HG03460 (cell line): Measurements from ENCODE around the gene THG1L.
A peak's percentile ranks its signal among the peaks of the same experiment; 100 is the strongest.
"Not testable (repeated sequence)": the region's sequence is repeated elsewhere in the genome, so short reads cannot be mapped to it uniquely, and the experiment has no call there.

Experiments
- ATAC-seq: cut with Tn5 transposase; IDR thresholded peaks from one replicate; pipeline ENCODE4 v1.9.1; 2021; ENCODE audit not compliant: unreplicated experiment

The THG1L gene

DNA sequence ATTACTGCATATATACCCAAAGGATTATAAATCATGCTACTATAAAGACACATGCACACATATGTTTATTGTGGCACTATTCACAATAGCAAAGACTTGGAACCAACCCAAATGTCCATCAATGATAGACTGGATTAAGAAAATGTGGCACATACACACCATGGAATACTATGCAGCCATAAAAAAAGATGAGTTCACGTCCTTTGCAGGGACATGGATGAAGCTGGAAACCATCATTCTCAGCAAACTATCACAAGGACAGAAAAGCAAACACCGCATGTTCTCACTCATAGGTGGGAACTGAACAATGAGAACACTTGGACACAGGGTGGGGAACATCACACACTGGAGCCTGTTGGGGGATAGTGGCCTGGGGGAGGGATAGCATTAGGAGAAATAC lies 4.6 kb upstream of the THG1L start:
- not testable (repeated sequence) for ATAC-seq

DNA sequence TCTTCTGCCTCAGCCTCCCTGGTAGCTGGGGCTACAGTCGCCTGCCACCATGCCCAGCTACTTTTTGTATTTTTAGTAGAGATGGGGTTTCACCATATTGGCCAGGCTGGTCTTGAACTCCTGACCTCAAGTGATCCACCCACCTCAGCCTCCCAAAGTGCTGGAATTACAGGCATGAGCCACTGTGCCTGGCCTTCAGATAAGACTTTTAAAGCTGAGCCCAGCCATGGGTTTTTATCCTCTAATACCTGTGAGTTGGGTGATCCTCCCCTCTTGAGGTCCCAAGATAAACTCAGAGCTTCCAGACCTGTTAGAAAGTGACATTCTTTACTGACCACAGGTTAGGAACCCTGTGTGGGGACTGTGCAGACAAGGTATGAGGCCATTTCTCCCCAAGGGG lies 3.4 kb upstream of the THG1L start:
- not testable (repeated sequence) for ATAC-seq

DNA sequence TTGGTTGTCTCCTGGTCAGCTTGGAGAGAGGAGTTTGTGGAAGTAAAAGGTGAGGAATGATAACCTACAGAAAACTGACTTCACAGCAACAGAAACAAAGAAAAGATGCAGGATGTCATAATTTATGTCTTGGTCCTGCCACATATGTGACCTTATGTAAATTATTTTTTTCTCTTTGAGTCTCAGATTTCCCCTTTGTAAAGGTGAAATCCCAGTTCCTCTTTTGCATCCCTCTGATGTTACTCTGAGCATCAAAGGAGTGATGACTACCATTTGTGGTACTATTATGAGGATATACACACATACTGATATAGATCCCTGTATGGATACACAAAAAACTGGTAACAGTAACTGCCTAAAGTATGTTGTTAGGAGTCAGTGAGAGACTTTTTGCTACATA lies 1.4 kb upstream of the THG1L start:
- ATAC-seq = peak; percentile 57

DNA sequence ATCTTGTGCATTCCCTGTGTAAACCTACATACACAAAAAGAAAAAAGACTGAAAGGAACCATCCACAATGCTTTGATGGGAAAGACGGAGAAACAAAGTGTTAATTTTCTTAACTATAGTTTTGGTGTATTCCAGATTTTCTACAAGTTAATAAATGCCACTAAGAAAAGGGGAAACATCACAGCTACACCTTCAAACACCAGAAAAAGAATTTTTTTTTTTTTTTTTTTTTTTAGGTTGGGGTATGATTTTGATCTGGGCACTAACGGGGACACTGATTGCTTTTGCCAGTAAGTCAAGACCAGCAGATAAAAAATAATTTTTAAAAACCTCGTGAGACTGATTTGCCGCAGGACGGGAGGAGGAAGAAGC lies 334 bp upstream of the THG1L start:
- ATAC-seq = no peak

DNA sequence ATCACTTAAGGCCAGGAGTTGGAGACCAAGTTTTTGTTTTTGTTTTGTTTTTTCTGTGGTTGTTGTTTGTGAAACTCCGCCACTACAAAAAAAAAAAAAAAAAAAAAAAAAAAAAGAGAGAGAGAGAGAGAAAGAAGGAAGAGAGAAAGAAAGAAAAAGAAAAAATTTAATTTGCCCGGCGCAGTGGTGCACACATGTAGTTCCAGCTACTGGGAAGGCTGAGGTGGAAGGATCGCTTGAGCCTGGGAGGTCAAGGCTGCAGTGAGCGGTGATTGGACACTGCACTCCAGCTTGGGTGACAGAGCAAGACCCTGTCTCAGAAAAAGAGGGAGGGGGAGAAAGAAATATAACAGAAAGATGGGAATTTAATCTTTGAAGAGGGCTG lies 902 bp downstream of the THG1L start:
- ATAC-seq = no peak

DNA sequence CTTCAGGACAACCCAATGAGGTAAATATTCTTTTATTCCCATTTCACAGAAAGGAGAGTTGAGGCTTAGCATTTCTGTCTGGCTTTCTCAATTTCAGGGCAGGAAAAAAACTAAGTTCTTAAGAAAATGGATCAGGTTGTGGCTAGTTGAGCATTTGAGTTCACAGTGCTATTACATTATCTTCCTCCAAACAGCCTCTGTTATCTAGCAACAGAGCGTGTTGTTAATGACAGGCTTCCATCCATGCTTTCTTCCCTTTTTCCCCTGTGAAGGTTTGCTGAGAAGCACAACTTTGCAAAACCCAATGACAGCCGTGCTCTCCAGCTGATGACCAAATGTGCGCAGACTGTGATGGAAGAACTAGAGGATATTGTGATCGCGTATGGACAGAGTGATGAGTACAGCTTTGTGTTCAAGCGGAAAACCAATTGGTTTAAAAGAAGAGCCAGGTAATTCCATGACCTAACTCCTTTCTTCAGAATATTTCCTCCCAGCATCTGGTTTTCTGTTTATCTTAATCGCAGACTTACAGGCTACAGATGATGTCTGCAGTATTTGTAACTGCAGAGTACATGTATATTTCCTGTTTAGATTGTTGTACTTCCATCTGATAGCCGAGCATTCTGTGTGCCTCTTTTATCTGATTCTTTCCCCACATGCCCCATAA lies 1.5 kb downstream of the THG1L start:
- no peak for ATAC-seq

DNA sequence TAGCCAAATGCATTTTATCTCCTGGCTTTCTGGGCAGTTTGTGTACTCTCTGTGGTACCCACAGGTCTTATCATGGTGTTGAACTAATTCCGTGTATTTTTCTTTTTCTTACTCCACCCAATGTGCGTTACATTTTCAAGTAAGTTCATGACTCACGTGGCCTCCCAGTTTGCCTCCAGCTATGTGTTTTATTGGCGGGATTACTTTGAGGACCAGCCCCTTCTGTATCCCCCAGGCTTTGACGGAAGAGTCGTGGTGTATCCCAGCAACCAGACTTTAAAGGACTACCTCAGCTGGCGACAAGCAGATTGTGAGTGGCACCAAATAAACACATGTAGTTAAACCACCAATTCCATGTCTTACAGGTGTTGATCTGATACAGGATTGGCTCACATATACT lies 3.2 kb downstream of the THG1L start:
- ATAC-seq = no peak

DNA sequence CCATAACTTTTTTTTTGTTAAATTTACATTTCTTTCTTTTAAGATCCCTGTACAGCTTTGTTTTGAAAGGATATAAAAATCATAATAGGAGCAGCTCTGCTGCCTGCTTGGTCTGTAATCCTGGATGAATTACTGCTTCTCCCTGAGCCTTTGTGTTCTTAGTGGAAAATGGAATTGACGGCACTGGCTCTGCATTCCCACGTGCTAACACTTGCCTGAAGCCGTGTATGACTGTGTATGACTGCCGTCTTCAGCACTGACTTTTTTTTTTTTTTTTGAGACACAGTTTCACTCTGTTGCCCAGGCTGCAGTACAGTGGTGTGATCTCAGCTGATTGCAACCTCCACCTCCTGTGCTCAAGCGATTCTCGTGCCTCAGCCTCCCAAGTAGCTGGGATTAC lies 4.8 kb downstream of the THG1L start:
- ATAC-seq = no peak

DNA sequence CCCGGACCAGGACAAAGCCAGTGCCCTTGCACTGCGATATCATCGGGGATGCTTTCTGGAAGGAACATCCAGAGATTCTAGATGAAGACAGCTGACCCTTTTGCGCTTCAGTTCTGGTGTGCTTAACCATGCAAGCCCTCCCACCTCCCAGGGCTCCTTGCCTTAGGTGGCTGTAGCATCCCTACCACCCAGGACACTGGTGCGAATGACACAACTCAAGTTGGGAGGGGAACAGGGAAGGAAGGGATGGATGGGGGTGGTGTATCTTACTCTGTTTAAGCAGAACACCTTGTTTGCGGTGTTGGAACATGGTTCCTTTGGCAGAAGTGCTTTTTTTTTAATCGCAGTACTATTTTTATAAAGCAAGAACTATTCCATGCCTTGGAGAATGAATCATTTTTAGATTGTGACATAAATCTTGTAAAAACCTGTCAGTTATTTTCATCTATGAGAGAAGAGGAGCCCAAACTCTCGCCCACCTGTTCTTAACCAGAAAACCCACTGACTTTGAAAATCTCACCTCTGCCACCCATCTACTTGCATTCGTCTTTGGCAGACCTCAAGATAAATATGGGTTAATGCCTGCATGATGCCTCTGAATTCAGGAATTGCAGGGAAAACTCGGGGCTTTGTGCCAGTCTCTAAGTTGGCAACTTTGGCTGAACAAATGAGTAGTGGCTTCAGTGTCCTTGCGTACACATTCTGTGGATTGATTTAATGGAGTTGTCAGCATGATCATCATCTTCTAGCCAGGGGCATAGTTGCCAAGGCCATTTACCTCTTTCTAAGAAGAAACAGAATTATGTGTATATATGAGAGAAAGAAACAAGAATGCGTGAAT lies 8.4 kb downstream of the THG1L start:
- no peak for ATAC-seq

DNA sequence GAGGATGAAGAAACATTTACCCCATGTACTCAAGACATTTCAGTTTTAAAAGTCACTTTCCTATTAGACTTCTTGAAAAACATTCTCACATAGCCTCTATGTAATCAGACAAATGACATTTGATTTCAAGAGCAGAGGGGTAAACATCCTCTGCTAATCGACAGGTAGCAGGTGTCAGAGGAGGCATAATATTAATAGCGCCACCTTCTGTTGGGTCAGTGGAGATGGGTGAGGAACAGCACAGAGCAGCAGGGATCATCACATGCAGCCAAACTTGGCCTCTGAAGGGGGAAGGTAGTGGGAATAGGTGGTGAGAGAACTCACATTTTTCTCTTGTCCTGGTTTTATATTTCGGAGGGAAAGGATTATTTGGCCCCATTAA lies 9.0 kb downstream of the THG1L start:
- ATAC-seq = no peak

DNA sequence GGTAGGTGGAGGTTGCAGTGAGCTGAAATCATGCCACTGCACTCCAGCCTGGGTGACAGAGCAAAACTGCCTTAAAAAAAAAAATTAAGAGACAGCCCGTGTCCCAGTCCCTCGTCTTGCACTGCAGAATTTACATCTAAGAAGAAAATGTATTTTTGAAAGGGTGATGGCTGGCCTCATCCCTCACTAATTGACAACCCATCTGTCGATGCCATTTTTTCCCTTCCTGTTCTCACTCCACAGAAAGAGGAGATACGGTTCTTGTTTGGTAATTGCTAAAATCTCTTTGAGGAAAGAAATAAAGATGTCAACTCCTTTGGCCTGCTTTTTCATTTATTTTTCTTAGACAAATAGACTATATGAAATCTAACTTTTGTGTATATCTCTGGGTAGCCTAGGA lies 9.9 kb downstream of the THG1L start:
- ATAC-seq = no peak

DNA sequence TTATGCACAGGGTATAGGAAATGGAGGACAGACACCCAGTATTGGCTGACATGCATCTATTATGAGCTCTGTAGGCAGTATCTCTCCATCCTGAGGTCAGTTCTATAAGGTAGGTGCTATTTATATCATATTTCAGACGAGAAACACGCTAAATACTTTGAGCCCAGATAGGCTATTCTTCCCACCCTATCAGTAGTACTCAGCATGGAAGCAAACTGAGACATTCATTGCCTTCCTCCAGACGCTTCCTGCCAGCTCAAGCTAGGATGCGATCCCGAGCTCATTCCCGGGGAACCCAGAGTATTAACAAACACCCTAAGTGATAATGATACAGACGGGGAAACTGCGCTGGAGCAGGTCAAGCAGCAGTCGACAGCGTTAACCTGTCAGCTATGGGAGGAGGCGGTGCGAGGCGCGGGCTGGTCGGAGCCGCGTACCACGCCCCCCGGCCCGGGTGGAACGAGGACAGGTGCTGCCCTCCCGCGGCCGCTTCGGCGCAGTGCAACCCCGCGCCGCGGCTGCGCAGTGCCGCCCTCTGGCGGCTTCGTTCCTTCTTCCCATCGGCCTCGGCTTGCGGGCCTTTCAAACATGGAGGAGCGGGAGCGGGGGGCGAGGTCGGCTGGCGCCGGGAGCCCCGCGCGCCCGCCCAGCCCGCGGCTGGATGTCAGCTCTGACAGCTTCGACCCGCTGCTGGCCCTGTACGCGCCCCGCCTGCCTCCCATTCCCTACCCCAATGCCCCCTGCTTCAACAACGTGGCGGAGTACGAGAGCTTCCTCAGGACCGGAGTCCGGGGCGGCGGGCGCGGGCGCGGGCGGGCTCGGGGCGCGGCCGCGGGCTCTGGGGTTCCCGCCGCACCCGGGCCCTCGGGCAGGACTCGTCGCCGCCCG lies 12.2 kb downstream of the THG1L start, which contains the start of gene LSM11:
Gene LSM11, plus strand, starts transcription at position 550 of the 888 bp plus-strand sequence. Its CDS starts 39 bp downstream, at position 589.
- peak; percentile 91 for ATAC-seq

DNA sequence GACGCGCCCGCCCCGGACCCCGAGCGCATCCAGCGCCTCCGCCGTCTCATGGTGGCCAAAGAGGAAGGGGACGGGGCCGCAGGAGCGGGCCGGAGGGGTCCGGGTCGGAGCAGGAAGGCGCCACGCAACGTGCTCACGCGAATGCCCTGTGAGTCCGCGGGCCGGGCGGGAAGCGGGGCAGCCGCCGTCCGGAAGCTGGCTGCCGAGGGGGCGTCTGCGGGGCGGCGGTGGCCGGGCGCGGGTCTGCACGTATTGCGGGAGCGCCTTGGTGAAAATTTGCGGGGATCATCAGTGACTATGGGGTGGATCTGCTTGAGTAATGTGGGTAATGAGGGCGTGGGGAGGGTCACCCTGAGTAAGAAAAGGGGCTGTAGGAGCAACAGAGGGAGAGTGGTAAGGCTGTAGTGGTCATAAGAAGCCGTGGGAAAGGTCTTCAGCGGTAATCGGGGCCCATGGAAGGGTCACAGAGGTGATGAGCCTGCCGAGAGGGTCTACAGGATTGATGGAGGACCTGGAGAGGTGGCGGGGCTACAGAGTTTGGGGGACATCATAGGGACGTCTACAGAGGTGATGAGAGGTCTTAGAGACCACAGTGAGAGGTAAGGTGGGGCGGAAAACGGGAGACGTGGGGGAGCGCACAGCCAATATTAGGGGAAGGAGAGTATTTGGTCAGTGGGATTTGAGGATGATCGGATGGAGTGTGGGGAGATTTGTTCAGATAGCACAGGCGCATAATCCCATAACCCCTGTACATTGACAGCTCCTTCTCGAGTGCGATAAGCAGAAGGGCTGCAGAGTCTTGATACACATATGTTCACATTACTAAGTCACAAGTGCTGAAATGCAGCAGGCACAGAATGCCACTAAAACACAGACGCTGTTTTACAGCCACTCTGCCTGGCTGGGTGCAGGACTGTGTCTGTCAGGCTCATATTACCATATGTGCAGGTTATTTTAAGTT lies 13.1 kb downstream of the THG1L start:
- ATAC-seq = peak; percentile 33

DNA sequence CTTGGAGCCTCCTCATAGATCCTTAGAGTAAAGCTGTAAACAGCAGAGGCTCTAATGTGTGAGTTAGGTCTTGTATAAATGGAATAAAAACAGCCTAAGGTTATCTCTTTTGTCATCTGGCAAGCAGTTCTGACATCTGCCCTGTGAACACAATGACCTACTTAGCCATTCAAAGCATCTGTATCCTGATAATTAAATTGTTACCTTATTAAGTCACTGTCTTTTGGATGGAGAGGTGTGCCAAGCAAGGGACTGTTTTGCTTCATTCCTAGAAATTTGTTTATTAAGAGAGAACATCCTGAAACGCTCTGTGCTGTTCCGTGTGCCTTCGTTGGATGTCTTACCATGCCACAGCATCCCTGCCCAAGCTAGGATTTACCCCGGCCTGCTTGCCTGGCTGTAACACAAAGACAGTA lies 13.8 kb downstream of the THG1L start:
- no peak for ATAC-seq

DNA sequence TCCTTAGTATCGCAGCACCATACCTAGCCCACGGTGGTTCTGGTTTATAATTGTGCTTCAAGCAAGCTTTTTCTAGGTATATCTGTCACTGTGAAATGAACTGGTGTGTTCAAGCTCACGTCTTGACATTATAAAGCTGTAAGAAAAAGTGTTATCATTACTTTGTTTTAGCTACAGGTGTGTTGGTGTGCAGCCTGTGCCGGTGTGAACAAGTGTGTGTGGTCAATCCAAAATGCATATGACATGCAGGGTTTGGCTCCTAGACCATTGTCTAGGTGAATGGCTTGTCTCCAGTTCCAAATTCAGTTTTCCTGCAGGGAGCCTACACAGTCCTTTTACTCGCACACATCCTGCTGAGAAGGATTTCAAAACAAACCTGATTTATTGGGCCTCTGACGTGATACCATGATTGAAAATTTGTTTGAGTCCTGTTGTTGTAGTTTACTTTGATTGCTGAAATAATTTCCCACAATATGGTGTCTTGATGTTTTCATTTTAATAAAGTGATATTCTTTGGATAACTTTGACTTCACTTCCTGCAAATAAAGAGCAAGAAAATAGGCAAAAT lies 16.0 kb downstream of the THG1L start:
- ATAC-seq = no peak

DNA sequence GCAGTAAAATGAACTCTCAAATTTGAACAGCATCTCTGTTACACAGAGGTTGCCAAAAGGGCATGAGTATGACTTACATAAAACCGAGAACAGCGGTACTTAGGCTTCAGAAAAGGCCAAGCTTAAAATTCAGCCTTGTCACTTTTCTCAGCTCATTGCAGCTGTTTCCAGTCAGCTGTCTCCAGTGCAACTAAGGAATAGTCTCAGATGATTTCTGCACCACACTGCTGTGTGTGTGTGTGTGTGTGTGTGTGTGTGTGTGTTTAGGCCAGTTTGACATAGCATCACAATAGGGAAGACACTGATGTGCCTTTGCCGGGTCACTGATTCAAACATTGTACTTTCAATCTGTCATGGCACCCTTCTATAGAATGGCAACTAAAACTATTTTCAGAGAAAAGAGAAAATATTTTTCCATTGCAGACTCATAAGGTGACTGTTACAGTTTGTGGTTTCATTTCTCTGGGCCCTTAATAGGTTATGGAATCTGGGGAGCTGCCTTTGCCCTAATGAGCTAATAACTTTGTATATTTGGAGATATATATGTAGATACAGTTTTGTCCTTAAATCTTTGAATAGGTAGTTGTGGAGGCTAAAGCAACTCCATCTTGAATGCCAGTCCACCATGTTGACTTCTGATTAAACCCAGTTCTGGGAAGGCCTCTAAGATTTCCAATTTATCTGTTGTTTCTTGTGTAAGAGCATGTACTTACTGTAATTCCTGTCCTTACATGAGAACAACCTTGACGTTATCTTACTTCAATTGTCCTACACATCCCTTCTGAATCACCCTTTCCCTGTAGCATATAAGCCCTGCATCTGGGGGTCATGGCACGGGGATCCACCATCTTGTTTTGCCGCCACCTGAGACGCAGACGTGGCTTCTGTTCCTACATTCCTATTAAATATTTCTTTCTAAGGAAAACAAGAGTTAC lies 16.8 kb downstream of the THG1L start:
- no peak for ATAC-seq

DNA sequence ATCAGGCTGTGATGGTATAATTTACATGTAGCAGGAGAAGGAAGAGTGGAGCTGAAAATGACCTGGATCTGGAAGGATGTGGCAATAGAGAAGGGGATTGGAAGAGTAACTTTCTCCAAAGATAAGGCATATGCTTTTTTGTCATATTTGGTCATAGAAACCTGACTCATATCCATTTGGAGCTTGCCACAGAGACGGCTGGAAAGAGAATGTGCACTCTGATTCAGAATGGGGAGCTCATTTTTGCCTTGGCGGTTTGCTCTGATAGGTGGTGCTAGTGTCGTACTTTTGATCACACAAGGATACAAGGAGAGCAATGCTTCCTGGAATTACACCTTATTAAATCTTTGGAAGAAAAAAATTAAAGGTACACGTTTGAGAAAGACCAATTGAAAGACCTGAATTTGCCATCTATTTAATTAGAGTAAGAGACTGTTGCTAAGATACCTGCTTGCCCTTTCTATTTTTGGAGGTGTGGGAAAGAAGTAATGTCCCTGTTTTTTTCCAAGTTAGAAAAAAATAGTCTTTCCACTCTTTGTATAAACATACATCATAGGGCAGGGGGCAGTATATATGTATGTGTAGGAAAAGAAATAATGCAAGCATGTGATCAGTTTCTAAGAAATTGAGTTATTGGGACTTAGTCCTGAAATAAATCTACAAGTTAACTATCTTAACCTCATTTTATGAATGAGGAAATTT lies 17.7 kb downstream of the THG1L start:
- no peak for ATAC-seq

DNA sequence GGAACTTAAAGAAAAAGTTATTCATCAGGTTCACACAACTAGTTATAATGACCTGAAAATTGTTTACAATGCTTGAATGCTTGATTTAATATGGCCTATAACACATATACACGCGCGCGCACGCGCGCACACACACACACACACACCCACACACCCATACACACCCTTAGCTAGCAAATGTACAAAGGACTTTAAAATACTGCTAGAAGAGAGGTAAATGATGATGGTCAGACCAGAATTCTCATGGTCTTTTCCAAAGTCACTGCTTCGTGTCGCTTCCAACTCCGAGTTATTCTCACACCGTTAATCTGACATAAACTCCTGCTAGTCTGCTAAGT lies 18.2 kb downstream of the THG1L start:
- no peak for ATAC-seq

DNA sequence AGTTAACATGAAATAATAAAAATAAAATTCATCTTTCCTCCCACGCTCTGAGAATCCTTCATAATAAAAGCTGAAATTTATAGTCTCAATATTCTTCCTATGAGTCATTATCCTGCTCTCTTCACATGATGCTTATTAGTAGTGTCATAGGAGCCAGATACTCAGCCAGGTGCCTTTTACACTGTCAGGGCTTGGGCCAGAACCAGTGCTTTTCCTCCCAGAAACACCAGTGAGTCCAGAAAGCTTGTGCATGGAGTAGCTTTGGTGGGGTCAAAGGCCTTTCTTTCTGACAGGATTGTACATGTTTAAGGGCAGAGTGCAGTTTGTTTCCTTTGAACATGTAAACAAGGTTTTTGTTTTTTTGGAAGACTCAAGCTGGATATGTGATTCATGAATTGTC lies 19.1 kb downstream of the THG1L start:
- no peak for ATAC-seq
